K562 (cell line): ENCODE results near the gene MAP2. TPM values are rescaled to one million over a fixed set of nuclear protein-coding genes. Genes with fewer than 3 reads are reported as not detected.

Experiments used
- ATAC-seq: fragments of 200-7000 bp; cut with Tn5 transposase; 3 replicates; pipeline ENCODE4 v1.9.1; 2020; ENCODE audit warnings: moderate library complexity
- BruUV-seq: library from RNA; stranded (reverse); fragments of 400-500 nt; replicated peaks from 2 replicates; lab custom pipeline; 2021; lab: Mats Ljungman, UMichigan
- CTCF ChIA-PET: fragments of 300-600 bp; formaldehyde crosslinking; extraction: SDS; loops from one replicate; lab custom pipeline; 2021; ENCODE audit warnings: low intra/inter-chr PET ratio; lab: Yijun Ruan, JAX
- POLR2A ChIA-PET: fragments of 300-600, 350-650 bp; sonication (Branson Sonifier 250); formaldehyde crosslinking; extraction: SDS; loops from one replicate; lab custom pipeline; 2021; ENCODE audit warnings: antibody characterized with exemption, inconsistent platforms; lab: Yijun Ruan, JAX
- DNase-seq, 4 experiments: peaks; one replicate each; pipeline versions ENCODE4 v3.0.0 to v3.0.0-alpha.2; 2011 to 2018; ENCODE audit warnings: low spot score in 3 of 4, mixed read lengths in 3 of 4; ENCODE audit errors: extremely low read depth in 1 of 4
- FAIRE-seq: peaks from 2 replicates; lab custom pipeline; 2011; peaks lifted over from hg19 to GRCh38; lab: Jason Lieb, UNC
- H2AFZ ChIP-seq: 2 replicates; pipeline ENCODE4 v1.6.0; 2011; ENCODE audit warnings: low read depth, low read length, control low read depth, inconsistent platforms
- H3K27ac ChIP-seq: fragments of 200-600 bp; 3 replicates; pipeline ENCODE4 v1.8.0; 2011; ENCODE audit warnings: low read depth, mild to moderate bottlenecking, control low read depth, inconsistent platforms, low read length, moderate library complexity, mixed read lengths; ENCODE audit errors: extremely low read depth
- H3K27me3 ChIP-seq, 2 experiments: fragments of 300-600 bp in 1 of 2; 2 replicates in 1 of 2; 3 replicates in 1 of 2; pipeline versions ENCODE4 v1.6.0 to v1.8.0; 2011; ENCODE audit warnings: inconsistent platforms in 2 of 2, low read length in 2 of 2, mild to moderate bottlenecking in 1 of 2, mixed read lengths in 1 of 2, moderate library complexity in 1 of 2; ENCODE audit not compliant: control insufficient read depth in 2 of 2, insufficient read depth in 2 of 2
- H3K36me3 ChIP-seq: fragments of 300-600 bp; 3 replicates; pipeline ENCODE4 v1.8.0; 2011; ENCODE audit warnings: mild to moderate bottlenecking, low read length, inconsistent platforms; ENCODE audit not compliant: control insufficient read depth, insufficient read depth
- H3K4me1 ChIP-seq, 2 experiments: fragments of 200-600 bp in 1 of 2; replicated peaks in 1 of 2; 2 replicates in 1 of 2; 3 replicates in 1 of 2; pipeline versions ENCODE4 v1.5.1 to v1.8.0; 2011; ENCODE audit warnings: inconsistent platforms in 2 of 2, low read length in 2 of 2, mild to moderate bottlenecking in 1 of 2, mixed read lengths in 1 of 2, moderate library complexity in 1 of 2; ENCODE audit not compliant: control insufficient read depth in 2 of 2, insufficient read depth in 2 of 2
- H3K4me2 ChIP-seq: 2 replicates; pipeline ENCODE4 v1.6.1; 2011; ENCODE audit warnings: low read length, control low read depth, inconsistent platforms, mixed read lengths; ENCODE audit not compliant: insufficient read depth
- H3K4me3 ChIP-seq: fragments of 200-600 bp; sonication (generic), shearing (Covaris generic); 2 replicates; pipeline ENCODE4 v1.5.1; 2016; ENCODE audit warnings: control low read depth, inconsistent platforms
- H3K79me2 ChIP-seq: fragments of 200-600 bp; 3 replicates; pipeline ENCODE4 v1.8.0; 2011; ENCODE audit warnings: low read length, inconsistent platforms; ENCODE audit not compliant: control insufficient read depth, insufficient read depth
- H3K9ac ChIP-seq, 2 experiments: 2 replicates each; pipeline versions ENCODE4 v1.6.0 to v1.6.1; 2011; ENCODE audit warnings: low read depth in 2 of 2, low read length in 2 of 2, control low read depth in 1 of 2, inconsistent platforms in 1 of 2, mild to moderate bottlenecking in 1 of 2, mixed read lengths in 1 of 2; ENCODE audit not compliant: insufficient read depth in 1 of 2
- H3K9me1 ChIP-seq: one replicate; pipeline ENCODE4 v1.6.0; 2011; ENCODE audit warnings: inconsistent platforms, mild to moderate bottlenecking, low read length, moderate library complexity; ENCODE audit not compliant: control insufficient read depth, insufficient read depth
- H3K9me3 ChIP-seq: replicated peaks from 2 replicates; pipeline ENCODE4 v1.5.1; 2011; ENCODE audit warnings: low read depth, low read length, inconsistent platforms; ENCODE audit not compliant: control insufficient read depth, insufficient read depth
- H4K20me1 ChIP-seq: replicated peaks from 2 replicates; pipeline ENCODE4 v1.6.1; 2011; ENCODE audit warnings: low read length, inconsistent platforms, mixed read lengths; ENCODE audit not compliant: control insufficient read depth, insufficient read depth
- ARID1B ChIP-seq: fragments of 450-650 bp; IDR thresholded peaks from 2 replicates; pipeline ENCODE4 v1.6.1; 2016; ENCODE audit warnings: antibody characterized with exemption, mild to moderate bottlenecking, inconsistent platforms
- CC2D1A ChIP-seq: fragments of 450-650 bp; IDR thresholded peaks from 2 replicates; pipeline ENCODE4 v1.6.1; 2017; ENCODE audit warnings: mild to moderate bottlenecking
- DIDO1 ChIP-seq: fragments of 450-650 bp; IDR thresholded peaks from 2 replicates; pipeline ENCODE4 v1.6.1; 2016; ENCODE audit warnings: low read depth, missing biosample characterization, missing genetic modification characterization
- E2F3 ChIP-seq: fragments of 250-450 bp; sonication (Bioruptor Pico); IDR thresholded peaks from 2 replicates; pipeline ENCODE4 v1.4.0; 2020; ENCODE audit warnings: mild to moderate bottlenecking
- EP400 ChIP-seq: fragments of 450-650 bp; IDR thresholded peaks from 2 replicates; pipeline ENCODE4 v1.6.1; 2017; ENCODE audit warnings: antibody characterized with exemption, mild to moderate bottlenecking, moderate library complexity
- FOSL1 ChIP-seq: fragments of 200-800 bp; sonication (Bioruptor generic); conservative IDR thresholded peaks from 2 replicates; pipeline ENCODE4 v1.6.1; 2016; ENCODE audit warnings: missing genetic modification characterization, missing compliant biosample characterization
- FOXP4 ChIP-seq: sonication (generic); formaldehyde crosslinking; IDR thresholded peaks from 2 replicates; pipeline ENCODE4 v1.8.0; 2022; ENCODE audit warnings: mild to moderate bottlenecking, missing genetic modification reagents, borderline replicate concordance
- KAT8 ChIP-seq: fragments of 450-650 bp; IDR thresholded peaks from 2 replicates; pipeline ENCODE4 v1.6.1; 2016; ENCODE audit warnings: low read depth, mild to moderate bottlenecking
- KHSRP ChIP-seq: fragments of 450-650 bp; IDR thresholded peaks from 2 replicates; pipeline ENCODE4 v1.6.1; 2017
- MIER1 ChIP-seq: fragments of 450-650 bp; IDR thresholded peaks from 2 replicates; pipeline ENCODE4 v1.6.1; 2016; ENCODE audit warnings: antibody characterized with exemption, mild to moderate bottlenecking, low read depth
- NCOR1 ChIP-seq: fragments of 450-650 bp; IDR thresholded peaks from 2 replicates; pipeline ENCODE4 v1.6.1; 2016; ENCODE audit warnings: mild to moderate bottlenecking, moderate library complexity
- NFXL1 ChIP-seq: fragments of 450-650 bp; formaldehyde crosslinking; IDR thresholded peaks from 2 replicates; pipeline ENCODE4 v1.4.0; 2021; ENCODE audit warnings: mild to moderate bottlenecking
- SIRT6 ChIP-seq: IDR thresholded peaks from one replicate; pipeline ENCODE4 v1.6.1; 2012; ENCODE audit warnings: low read depth, mild to moderate bottlenecking, control low read depth, inconsistent platforms, low read length, moderate library complexity
- SRF ChIP-seq, 2 experiments: fragments of 250-450, 450-650 bp in 1 of 2; sonication (Bioruptor Pico) in 1 of 2; sonication (generic) in 1 of 2; formaldehyde crosslinking; IDR thresholded peaks; 2 replicates each; pipeline versions ENCODE4 v1.5.0 to v1.5.1; 2020 to 2022; ENCODE audit warnings: mild to moderate bottlenecking in 1 of 2, missing genetic modification reagents in 1 of 2
- ZC3H8 ChIP-seq: fragments of 450-650 bp; IDR thresholded peaks from 2 replicates; pipeline ENCODE4 v1.6.1; 2017
- ZFP36 ChIP-seq: fragments of 150-350 bp; IDR thresholded peaks from 2 replicates; pipeline ENCODE4 v1.6.1; 2018; ENCODE audit warnings: low read length, low read depth; ENCODE audit not compliant: partially characterized antibody
- ZNF511 ChIP-seq: sonication (generic); formaldehyde crosslinking; IDR thresholded peaks from 2 replicates; pipeline ENCODE4 v1.8.0; 2022; ENCODE audit warnings: mild to moderate bottlenecking, missing genetic modification reagents
- WGBS: fragments of 100-300 bp; shearing (Covaris generic); methylation state at CpG from one replicate; pipeline ENCODE4 v1.1.6; 2016; ENCODE audit warnings: low coverage, mixed read lengths; ENCODE audit not compliant: insufficient coverage; ENCODE audit errors: missing lambda C conversion rate; 5-methylcytosine and 5-hydroxymethylcytosine counted together
- in situ Hi-C: fragments of 300-500 bp; cut with MboI; formaldehyde crosslinking; loops from 4 replicates; pipeline ENCODE4 v1.15.0; 2018; ENCODE audit warnings: inconsistent platforms, mixed read lengths
- intact Hi-C: fragments of 100-400 bp; cut with micrococcal nuclease; formaldehyde crosslinking; loops from 2 replicates; pipeline ENCODE4 v1.14.2; 2022
- polyA plus RNA-seq, 8 experiments: library from polyadenylated mRNA; depleted of rRNA in 4 of 8; stranded (reverse) in 5 of 8; unstranded in 3 of 8; fragments of >200 nt; fragmentation: Nextera tagmentation in 2 of 8; fragmentation: Illumina TruSeq in 1 of 8; extraction: Ambion mirVana in 2 of 8; extraction: Trizol in 1 of 8; gene quantifications; 2 replicates each; pipeline versions ENCODE4 v1.2.1 to v1.2.3, GENCODE V29; 2011 to 2014; ENCODE audit warnings: inconsistent platforms in 1 of 8, missing spikeins in 1 of 8
- total RNA-seq, 7 experiments: library from RNA; depleted of rRNA in 6 of 7; stranded (reverse); fragments of >200 nt in 6 of 7; fragmentation: Illumina TruSeq in 2 of 7; extraction: Trizol in 2 of 7; gene quantifications; 2 replicates each; pipeline versions ENCODE4 v1.2.1 to v1.2.3, GENCODE V29; 2011 to 2021; ENCODE audit warnings: low replicate concordance in 1 of 7

The MAP2 gene
- total and polyA plus RNA-seq, 9 of the 15 experiments (the other 6 are each of a cell fraction or from before 2014, with no cell fraction given): 0.13 TPM; not detected in 8

- Histone ChIP-seq H3K27me3 (no peaks in the 10 kb centered on the region), H3K4me2 (no peak overlapping the region), H3K79me2 (no peaks in the 10 kb centered on the region), H4K20me1 (no peaks in the 10 kb centered on the region), H3K27ac (no peak overlapping the region), H3K9ac (no peak overlapping the region), H3K36me3 (no peaks in the 10 kb centered on the region)
- 0% methylated on average over 1 of the region's 1 CpG for WGBS
- intact Hi-C loops: no loop called here
- DNase-seq (no peak), FAIRE-seq (no peak), ATAC-seq (no peak)
- in situ Hi-C loops: no loop called here
- CTCF ChIA-PET: no interaction called here
- BruUV-seq: no TSS peak
- TF ChIP-seq ZNF511 (CRISPR knock-in tag): no peak
- TF ChIP-seq NCOR1: no peak
- TF ChIP-seq KAT8: no peak
- no peak for TF ChIP-seq ZFP36
- TF ChIP-seq EP400: no peak
- no peak for TF ChIP-seq MIER1
- TF ChIP-seq KHSRP: no peak
- TF ChIP-seq, all 486 proteins: peak for 0
- Histone ChIP-seq H3K4me3 (no peak overlapping the region), H3K4me1 (no peaks in the 10 kb centered on the region), H2AFZ (no peak overlapping the region), H3K9me1 (no peaks in the 10 kb centered on the region), H3K9me3 (no peaks in the 10 kb centered on the region)
- POLR2A ChIA-PET: no interaction called here
Observed at GRCh38 chr2:209570194-209570593, 146.3 kb downstream of the MAP2 start.

GRCh38 chr2:209574515-209574914 is 150.7 kb downstream of the MAP2 start:
- intact Hi-C loops (no loop called here), in situ Hi-C loops (no loop called here)
- 9% methylated on average over 2 of the region's 2 CpGs for WGBS
- no peak overlapping the region for H3K9ac ChIP-seq
- H3K4me2 ChIP-seq: no peak overlapping the region
- no peak for FAIRE-seq
- DNase-seq: no peak
- no peaks in the 10 kb centered on the region for H3K79me2 ChIP-seq
- H3K27ac ChIP-seq: no peak overlapping the region
- no peak overlapping the region for H3K4me3 ChIP-seq
- BruUV-seq: no TSS peak
- ChIA-PET CTCF (no interaction called here), POLR2A (no interaction called here)
- no peaks in the 10 kb centered on the region for H3K36me3 ChIP-seq
- H3K4me1 ChIP-seq: no peaks in the 10 kb centered on the region
- H4K20me1 ChIP-seq: no peaks in the 10 kb centered on the region
- no peaks in the 10 kb centered on the region for H3K27me3 ChIP-seq
- no peak overlapping the region for H2AFZ ChIP-seq
- H3K9me3 ChIP-seq: no peaks in the 10 kb centered on the region
- no peaks in the 10 kb centered on the region for H3K9me1 ChIP-seq
- ATAC-seq: no peak
- no peak for TF ChIP-seq ZFP36
- TF ChIP-seq DIDO1 (tag): no peak
- TF ChIP-seq E2F3: no peak
- TF ChIP-seq FOSL1 (tag): no peak
- TF ChIP-seq ZC3H8: no peak
- no peak for TF ChIP-seq SIRT6
- TF ChIP-seq FOXP4 (CRISPR knock-in tag): no peak
- no peak for TF ChIP-seq ARID1B
- TF ChIP-seq SRF (CRISPR knock-in tag; IDR thresholded peaks at IDR 0.05): no peak
- TF ChIP-seq CC2D1A: no peak
- no peak for TF ChIP-seq NFXL1 (CRISPR knock-in tag)
